GM12872 (cell line): ENCODE measurements around the gene KIF5A.

Experiments
- TF ChIP-seq, protein P1 (sequence below): IDR thresholded peaks from 3 replicates; pipeline ENCODE4 v1.5.1; 2011; ENCODE audit warnings: low read depth, mild to moderate bottlenecking, low read length, moderate library complexity; ENCODE audit not compliant: insufficient read depth

KIF5A gene

DNA sequence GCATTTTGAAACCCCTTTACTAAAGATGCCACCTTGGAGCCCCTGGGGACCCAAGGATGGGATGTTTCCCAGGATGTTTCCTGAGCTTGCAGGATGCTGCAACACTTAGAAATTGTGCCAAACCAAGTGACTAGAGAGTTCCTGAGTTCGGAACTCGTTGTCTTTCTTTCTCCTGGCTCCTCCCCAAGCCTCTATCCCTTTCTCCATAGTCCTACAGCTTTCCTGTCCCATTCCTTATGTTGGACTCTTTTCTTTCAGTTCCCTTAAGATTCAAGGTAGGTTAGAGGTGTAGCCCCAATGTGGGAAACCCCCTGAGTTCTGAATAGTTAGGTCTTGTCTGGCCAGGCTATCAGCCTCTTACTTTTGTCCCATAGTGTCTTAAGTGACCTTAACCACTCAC is 1.4 kb upstream of the KIF5A start:
- TF ChIP-seq, protein P1, sequence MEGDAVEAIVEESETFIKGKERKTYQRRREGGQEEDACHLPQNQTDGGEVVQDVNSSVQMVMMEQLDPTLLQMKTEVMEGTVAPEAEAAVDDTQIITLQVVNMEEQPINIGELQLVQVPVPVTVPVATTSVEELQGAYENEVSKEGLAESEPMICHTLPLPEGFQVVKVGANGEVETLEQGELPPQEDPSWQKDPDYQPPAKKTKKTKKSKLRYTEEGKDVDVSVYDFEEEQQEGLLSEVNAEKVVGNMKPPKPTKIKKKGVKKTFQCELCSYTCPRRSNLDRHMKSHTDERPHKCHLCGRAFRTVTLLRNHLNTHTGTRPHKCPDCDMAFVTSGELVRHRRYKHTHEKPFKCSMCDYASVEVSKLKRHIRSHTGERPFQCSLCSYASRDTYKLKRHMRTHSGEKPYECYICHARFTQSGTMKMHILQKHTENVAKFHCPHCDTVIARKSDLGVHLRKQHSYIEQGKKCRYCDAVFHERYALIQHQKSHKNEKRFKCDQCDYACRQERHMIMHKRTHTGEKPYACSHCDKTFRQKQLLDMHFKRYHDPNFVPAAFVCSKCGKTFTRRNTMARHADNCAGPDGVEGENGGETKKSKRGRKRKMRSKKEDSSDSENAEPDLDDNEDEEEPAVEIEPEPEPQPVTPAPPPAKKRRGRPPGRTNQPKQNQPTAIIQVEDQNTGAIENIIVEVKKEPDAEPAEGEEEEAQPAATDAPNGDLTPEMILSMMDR: no peak

DNA sequence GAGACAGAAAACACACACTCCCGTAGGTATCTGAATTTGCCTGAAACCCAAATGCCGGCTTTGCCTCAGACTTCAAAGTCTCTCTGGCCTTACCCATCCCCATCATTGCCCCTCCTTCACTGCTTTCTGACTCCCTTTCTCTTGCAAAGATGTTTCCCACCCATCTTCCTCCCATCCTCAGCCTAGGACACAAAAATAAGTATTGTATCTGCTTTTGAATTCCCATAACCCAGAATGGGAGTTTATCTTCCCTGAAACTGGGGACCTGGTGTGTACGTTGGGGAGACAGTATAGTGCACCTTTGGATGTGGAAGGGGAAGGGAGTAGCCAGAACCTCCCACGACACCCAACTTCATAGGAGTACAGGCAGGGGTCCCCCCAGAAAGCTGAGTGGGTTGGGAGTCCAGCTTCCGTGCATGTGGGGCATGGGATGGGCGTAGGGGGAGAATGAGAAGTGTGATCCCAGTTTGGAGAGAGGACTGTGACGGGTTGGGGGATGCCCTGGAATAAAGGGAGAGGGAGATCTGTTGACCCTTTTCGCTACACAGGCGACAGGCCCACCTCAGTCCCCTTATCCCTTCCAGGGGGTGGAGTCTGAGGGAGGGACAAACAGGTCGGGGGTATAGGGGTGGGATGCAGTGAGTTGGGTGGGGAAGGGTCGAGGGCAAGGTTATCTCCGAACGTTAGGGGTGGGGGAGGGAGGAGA is 488 bp upstream of the KIF5A start:
- TF ChIP-seq, protein P1: no peak

DNA sequence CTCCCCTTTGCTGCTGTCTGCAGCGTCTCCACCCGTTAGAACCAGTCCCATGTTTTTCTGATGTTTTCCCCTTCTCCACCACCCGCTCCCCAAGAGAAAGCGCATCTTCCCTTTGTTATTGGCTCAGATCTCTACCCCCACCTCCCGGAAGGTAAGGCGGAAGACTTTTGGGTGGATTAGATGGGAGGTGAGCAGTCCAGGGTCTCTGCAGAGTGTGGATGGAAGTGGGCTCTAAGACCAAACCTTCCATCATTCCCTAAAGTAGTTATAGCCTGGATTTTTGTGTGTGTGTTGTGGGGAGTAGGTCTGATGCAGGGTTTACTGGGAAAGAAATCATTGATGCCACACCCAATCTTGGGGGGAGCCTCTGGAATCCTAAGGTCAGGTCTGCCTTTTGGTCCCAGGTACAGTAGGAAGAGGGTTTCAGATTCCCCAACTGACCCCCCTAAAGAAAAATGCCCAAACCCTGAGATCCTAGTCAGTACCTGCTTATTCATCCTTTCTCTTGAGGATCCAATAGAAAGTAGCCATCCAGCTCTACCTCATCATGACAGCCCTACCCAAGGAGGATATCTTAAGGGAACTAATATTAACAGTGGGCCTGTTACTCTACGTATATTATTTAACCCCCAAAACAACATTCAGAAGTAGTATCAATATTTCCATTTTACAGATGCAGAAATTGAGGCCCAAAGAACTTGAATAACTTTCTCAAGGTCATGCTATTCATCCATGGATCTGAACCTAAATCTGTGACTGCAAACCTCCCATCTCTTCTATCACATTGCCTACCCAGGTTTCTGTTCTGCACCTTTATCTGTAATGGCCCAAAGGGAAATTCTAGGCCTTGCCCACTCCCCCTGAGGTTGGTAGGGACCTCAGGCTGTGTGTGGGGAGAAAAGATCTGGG is 1.1 kb downstream of the KIF5A start:
- TF ChIP-seq, protein P1: no peak

DNA sequence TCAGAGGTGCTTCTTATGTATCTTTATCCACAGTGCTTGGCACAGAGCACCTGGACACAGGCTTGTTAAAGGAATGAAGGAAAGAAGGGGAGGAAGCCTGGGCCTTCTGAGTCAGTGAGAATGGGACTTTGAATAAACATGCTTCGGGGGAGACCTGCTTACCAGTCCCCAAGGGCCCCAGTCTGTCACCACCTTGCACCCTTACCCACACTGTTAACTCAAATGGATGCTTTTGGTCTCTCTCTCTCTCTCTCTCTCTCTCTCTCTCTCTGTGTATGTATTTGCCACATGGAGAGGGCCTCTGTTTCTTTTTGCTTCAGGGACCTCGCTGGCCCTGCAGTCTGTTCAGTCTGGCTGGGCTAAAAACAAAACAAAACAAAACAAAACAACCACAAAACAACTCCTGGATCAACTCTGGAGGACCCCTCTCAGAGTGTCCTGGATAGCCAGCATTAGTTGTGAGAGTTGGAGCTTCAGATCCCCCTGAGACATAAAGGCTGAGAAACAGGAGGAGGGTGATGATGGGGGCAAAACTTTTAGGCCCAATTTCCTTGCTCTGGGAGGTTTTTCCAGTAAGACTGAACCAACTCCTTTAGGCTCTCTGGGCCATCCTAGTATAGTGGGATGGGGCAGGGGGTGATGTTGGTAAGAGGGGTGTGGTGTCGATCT is 1.9 kb downstream of the KIF5A start:
- TF ChIP-seq, protein P1: no peak

DNA sequence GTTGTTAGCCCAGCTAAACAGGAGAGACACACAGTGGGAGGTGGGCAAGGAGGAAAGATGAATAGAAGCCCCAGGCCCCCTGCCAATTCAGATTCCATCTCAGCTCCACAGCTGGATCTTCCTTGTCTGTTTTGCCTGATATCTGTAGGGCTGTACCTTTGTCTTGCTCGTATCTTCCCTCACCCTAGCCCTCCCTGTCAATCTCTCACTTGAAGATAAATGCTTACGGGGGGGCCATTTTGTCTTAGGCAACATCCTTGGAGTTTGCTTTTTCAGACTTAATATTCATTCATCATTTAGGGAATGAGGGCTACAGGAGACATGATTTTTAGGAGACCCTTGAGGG is 2.4 kb downstream of the KIF5A start:
- TF ChIP-seq, protein P1: no peak

DNA sequence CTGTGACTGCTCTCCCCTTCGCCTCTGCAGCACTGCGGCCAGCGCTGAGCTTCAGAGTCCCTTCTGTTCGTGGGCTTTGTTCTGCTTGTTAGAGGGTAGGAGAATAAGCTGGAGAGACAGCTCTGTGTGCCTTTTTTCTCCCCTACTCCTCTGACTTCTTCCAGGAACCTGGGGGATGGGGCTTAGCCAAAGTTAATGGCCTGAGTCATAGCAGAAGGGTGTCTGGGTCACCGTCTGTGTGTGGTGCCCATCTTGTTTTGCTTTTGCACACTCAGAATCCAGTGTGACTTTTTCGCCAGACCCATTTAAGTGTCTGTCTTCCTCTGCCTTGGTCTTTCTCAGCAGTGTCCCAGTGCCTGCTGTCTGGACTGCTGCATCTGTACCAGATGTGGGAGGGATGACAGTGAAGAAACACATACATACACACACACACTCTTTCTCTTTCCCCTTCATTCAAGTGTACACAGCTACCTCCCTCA is 3.0 kb downstream of the KIF5A start:
- TF ChIP-seq, protein P1: no peak
